ENCODE data around the gene LRP1.
A peak's percentile ranks its signal among the peaks of the same experiment; 100 is the strongest.

The LRP1 gene

GRCh38 chr12:57247041-57247440 lies 118.8 kb downstream of the LRP1 start:
- H3K9me3 ChIP-seq (ENCODE audit: insufficient read depth, low read length): no peaks in the 10 kb centered on the region; the same call in 1 of the 2 replicates
- no peak for TF ChIP-seq SUZ12 (IDR thresholded peaks at IDR 0.05; ENCODE audit: extremely low read depth, insufficient read depth, insufficient read length)
- peaks cover 12% of the 10 kb centered on the region for H3K4me1 ChIP-seq (ENCODE audit: insufficient read depth, insufficient read length)
- no peak overlapping the region for H3K9ac ChIP-seq (ENCODE audit: insufficient read length, low read depth)
- DNase-seq (ENCODE audit: low read depth, low spot score): peak; percentile 86
- no peak overlapping the region for H3K4me3 ChIP-seq (ENCODE audit: insufficient read length, low read depth)
- no peaks in the 10 kb centered on the region for H3K36me3 ChIP-seq (ENCODE audit: insufficient read depth, insufficient read length, low read length)
- H3K27me3 ChIP-seq (ENCODE audit: insufficient read depth, insufficient read length): peaks cover 18% of the 10 kb centered on the region

DNA sequence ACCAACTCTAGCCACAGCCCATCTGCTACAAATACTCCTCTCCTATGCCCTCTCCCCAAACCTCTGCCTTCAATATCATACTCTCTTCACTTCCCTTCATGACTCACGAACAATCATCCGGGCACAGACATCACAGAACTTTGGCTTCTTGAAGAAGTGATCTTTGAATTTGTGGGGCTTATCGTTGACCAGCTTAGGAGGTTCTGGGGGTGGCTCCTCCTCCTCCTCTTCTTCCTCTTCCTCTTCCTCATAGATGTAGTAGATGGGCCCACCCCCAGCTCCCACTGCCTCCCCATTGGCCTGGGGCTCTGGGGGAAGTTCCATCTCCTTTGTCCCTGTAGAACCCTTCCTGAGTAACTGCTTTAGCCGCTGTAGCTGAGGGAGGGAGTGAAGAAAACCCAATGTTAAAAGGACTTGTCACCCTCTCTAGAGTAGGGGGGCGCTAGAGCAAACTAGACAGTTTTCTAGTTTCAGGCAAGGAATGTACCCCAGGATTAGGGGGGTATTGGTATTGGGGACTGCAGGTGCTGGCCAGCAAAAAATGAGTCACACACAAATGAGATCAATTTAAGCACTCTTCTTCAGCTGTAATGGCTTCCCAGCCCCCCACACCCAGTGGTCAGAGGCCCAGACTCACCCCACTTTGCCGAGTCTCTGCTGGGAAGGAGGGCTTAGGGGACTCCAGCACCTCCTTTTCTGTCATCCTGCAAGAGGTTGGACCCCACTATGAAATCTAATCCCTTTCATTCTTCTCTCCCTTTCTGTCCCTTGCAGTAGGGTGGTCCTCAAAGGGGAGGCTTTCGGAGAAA lies 120.9 kb downstream of the LRP1 start:
- Histone ChIP-seq H3K27me3 (ENCODE audit: insufficient read depth, insufficient read length) (peaks cover 2% of the 10 kb centered on the region), H3K9me3 (ENCODE audit: insufficient read depth, low read length) (no peaks in the 10 kb centered on the region), H3K4me1 (ENCODE audit: insufficient read depth, insufficient read length) (peaks cover 2% of the 10 kb centered on the region), H3K4me3 (ENCODE audit: insufficient read length, low read depth) (no peak overlapping the region), H3K9ac (ENCODE audit: insufficient read length, low read depth) (no peak overlapping the region), H3K36me3 (ENCODE audit: insufficient read depth, insufficient read length, low read length) (no peaks in the 10 kb centered on the region)
- DNase-seq (ENCODE audit: low read depth, low spot score): no peak
- TF ChIP-seq YY1 (IDR thresholded peaks at IDR 0.05; ENCODE audit: insufficient read depth, insufficient read length) (no peak), SUZ12 (IDR thresholded peaks at IDR 0.05; ENCODE audit: extremely low read depth, insufficient read depth, insufficient read length) (no peak), ZNF274 (IDR thresholded peaks at IDR 0.05; ENCODE audit: low read depth, low read length) (no peak)

- H3K4me3 ChIP-seq (ENCODE audit: insufficient read length, low read depth): no peak overlapping the region
- no peak for DNase-seq (ENCODE audit: low read depth, low spot score)
Measured at GRCh38 chr12:57250541-57250940, 122.3 kb downstream of the LRP1 start.

DNA sequence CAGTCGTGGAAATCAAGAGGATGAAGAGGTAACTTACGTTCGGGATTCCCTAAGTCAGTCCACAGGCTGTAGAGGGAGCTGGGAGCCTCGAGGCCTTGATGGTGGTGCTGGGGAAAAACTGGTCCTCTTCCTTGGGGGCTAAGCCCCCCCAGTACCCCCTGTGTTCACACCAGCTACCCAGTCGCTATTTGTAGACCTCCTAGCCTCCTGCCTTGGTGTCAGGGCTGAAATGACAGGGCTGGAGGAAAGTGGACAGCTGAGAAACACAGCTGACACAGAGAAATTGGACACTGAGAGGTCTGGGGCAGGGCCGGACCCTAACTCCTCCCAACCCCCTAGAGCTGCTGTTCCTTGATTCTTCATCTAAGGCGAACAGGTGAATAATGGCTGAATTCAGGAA lies 122.7 kb downstream of the LRP1 start, which contains the start of gene STAC3:
Gene STAC3, minus strand, starts transcription at position 232 of the 400 bp plus-strand sequence. CDS start 1,551 bp downstream, outside the sequence.
- Histone ChIP-seq H3K9ac (ENCODE audit: insufficient read length, low read depth) (no peak within 1 kb of the TSS), H3K4me1 (ENCODE audit: insufficient read depth, insufficient read length) (no peaks in the 10 kb centered on the region)

More at GRCh38 chr12:57250541-57250940, 122.3 kb downstream of the LRP1 start:
- TF ChIP-seq ZNF274 (IDR thresholded peaks at IDR 0.05; ENCODE audit: low read depth, low read length): no peak
- TF ChIP-seq SUZ12 (IDR thresholded peaks at IDR 0.05; ENCODE audit: extremely low read depth, insufficient read depth, insufficient read length): no peak
- TF ChIP-seq YY1 (IDR thresholded peaks at IDR 0.05; ENCODE audit: insufficient read depth, insufficient read length): no peak
- H3K36me3 ChIP-seq (ENCODE audit: insufficient read depth, insufficient read length, low read length): peaks cover 7% of the 10 kb centered on the region
- no peaks in the 10 kb centered on the region for H3K27me3 ChIP-seq (ENCODE audit: insufficient read depth, insufficient read length)
- no peaks in the 10 kb centered on the region for H3K4me1 ChIP-seq (ENCODE audit: insufficient read depth, insufficient read length)
- no peak overlapping the region for H3K9ac ChIP-seq (ENCODE audit: insufficient read length, low read depth)
- no peaks in the 10 kb centered on the region for H3K9me3 ChIP-seq (ENCODE audit: insufficient read depth, low read length)

DNA sequence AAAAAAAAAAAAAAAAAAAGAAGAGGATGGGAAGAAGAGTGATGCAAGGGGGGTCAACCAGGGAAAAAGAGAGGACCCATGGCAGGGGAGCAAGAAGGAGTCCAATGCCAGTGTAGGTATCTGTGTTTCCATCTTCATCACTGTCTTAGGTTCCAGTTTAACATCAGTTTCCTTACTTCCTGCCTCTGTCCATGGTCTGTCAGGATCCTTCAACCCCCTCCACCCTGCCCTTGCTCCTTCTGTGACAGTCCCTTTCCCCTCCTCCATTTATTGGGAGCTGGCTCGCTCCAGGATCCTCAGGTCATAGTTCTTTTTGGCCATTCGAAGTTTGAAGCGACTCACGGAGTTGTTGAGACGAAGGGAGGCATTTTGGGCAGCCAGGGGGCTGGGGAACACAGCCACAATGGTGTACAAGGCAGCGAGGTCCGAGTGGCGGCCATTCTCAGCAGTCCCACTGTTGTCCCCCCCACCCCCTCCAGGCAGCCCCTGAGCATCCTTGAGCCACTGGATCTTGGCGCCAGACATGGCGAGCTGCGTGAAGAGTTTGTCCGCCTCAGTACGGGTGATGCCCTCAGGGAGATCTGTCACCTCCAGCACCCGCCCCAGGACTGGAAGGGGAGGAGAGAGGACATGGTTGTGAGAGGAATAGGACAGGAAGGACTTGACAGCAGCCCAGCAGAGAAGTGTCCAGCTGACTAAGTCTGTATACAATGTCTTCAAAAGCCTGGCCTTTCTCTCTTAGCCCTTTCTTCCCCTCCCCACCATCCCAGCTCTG lies 126.4 kb downstream of the LRP1 start:
- Histone ChIP-seq H3K4me1 (ENCODE audit: insufficient read depth, insufficient read length) (no peaks in the 10 kb centered on the region), H3K9ac (ENCODE audit: insufficient read length, low read depth) (no peak overlapping the region), H3K36me3 (ENCODE audit: insufficient read depth, insufficient read length, low read length) (peaks cover 39% of the 10 kb centered on the region), H3K4me3 (ENCODE audit: insufficient read length, low read depth) (no peak overlapping the region), H3K27me3 (ENCODE audit: insufficient read depth, insufficient read length) (no peaks in the 10 kb centered on the region), H3K9me3 (ENCODE audit: insufficient read depth, low read length) (no peaks in the 10 kb centered on the region)
- no peak for DNase-seq (ENCODE audit: low read depth, low spot score)
- no peak for TF ChIP-seq YY1 (IDR thresholded peaks at IDR 0.05; ENCODE audit: insufficient read depth, insufficient read length)

More for the DNA sequence above, 122.7 kb downstream of the LRP1 start, which contains the start of gene STAC3:
- TF ChIP-seq SUZ12 (IDR thresholded peaks at IDR 0.05; ENCODE audit: extremely low read depth, insufficient read depth, insufficient read length): no peak
- no peak for TF ChIP-seq ZNF274 (IDR thresholded peaks at IDR 0.05; ENCODE audit: low read depth, low read length)
- TF ChIP-seq YY1 (IDR thresholded peaks at IDR 0.05; ENCODE audit: insufficient read depth, insufficient read length): no peak
- H3K9me3 ChIP-seq (ENCODE audit: insufficient read depth, low read length): no peaks in the 10 kb centered on the region
- peaks cover 11% of the 10 kb centered on the region for H3K36me3 ChIP-seq (ENCODE audit: insufficient read depth, insufficient read length, low read length)
- DNase-seq (ENCODE audit: low read depth, low spot score): no peak
- no peaks in the 10 kb centered on the region for H3K27me3 ChIP-seq (ENCODE audit: insufficient read depth, insufficient read length)
- no peak within 1 kb of the TSS for H3K4me3 ChIP-seq (ENCODE audit: insufficient read length, low read depth)

GRCh38 chr12:57255916-57256315 lies 127.6 kb downstream of the LRP1 start:
- Histone ChIP-seq H3K36me3 (ENCODE audit: insufficient read depth, insufficient read length, low read length) (peaks cover 42% of the 10 kb centered on the region), H3K4me3 (ENCODE audit: insufficient read length, low read depth) (no peak overlapping the region), H3K27me3 (ENCODE audit: insufficient read depth, insufficient read length) (no peaks in the 10 kb centered on the region), H3K9me3 (ENCODE audit: insufficient read depth, low read length) (no peaks in the 10 kb centered on the region), H3K9ac (ENCODE audit: insufficient read length, low read depth) (no peak overlapping the region), H3K4me1 (ENCODE audit: insufficient read depth, insufficient read length) (no peaks in the 10 kb centered on the region)
- no peak for DNase-seq (ENCODE audit: low read depth, low spot score)
- TF ChIP-seq YY1 (IDR thresholded peaks at IDR 0.05; ENCODE audit: insufficient read depth, insufficient read length) (no peak), ZNF274 (IDR thresholded peaks at IDR 0.05; ENCODE audit: low read depth, low read length) (no peak), SUZ12 (IDR thresholded peaks at IDR 0.05; ENCODE audit: extremely low read depth, insufficient read depth, insufficient read length) (no peak)

All from NT2/D1 (cell line).